Muscle layer of colon (tissue), 2 donors: ENCODE measurements around the gene FOXK1.
"Not testable (repeated sequence)": the region's sequence is repeated elsewhere in the genome, so short reads cannot be mapped to it uniquely, and the experiment has no call there.

Source experiments
- H3K27ac ChIP-seq: one replicate; pipeline ENCODE4 v1.7.0; 2013; ENCODE audit warnings: low read depth, mild to moderate bottlenecking, low read length, moderate library complexity
- H3K27me3 ChIP-seq, 2 donors: one replicate each; pipeline ENCODE4 v1.7.0; 2013; ENCODE audit warnings: low read length in 2 of 2, mild to moderate bottlenecking in 2 of 2; ENCODE audit not compliant: insufficient read depth in 2 of 2, control insufficient read depth in 1 of 2
- H3K36me3 ChIP-seq: one replicate; pipeline ENCODE4 v1.7.0; 2013; ENCODE audit warnings: mild to moderate bottlenecking, low read length; ENCODE audit not compliant: insufficient read depth
- H3K4me1 ChIP-seq: one replicate; pipeline ENCODE4 v1.7.0; 2013; ENCODE audit warnings: mild to moderate bottlenecking, low read length; ENCODE audit not compliant: insufficient read depth
- H3K4me3 ChIP-seq, 2 donors: one replicate each; pipeline ENCODE4 v1.7.0; 2013; ENCODE audit warnings: low read length in 2 of 2, low read depth in 1 of 2, mild to moderate bottlenecking in 1 of 2, moderate library complexity in 1 of 2
- H3K9ac ChIP-seq: one replicate; pipeline ENCODE4 v1.7.0; 2013; ENCODE audit warnings: low read length
- H3K9me3 ChIP-seq: one replicate; pipeline ENCODE4 v1.7.0; 2013; ENCODE audit warnings: mild to moderate bottlenecking, low read length
- donor health status: abdominal sarcoma.
- donor health status: Adenocarcinoma of cecum.

Gene FOXK1

GRCh38 chr7:4689668-4690067 lies 7.6 kb downstream of the FOXK1 start:
- H3K4me3 ChIP-seq = peak overlapping the region in 1 of 2 donors; percentile 53
- no peak overlapping the region for H3K27ac ChIP-seq
- no peaks in the 10 kb centered on the region for H3K36me3 ChIP-seq
- H3K9ac ChIP-seq = peak overlapping the region; percentile 25
- H3K27me3 ChIP-seq = no peaks in the 10 kb centered on the region
- no peaks in the 10 kb centered on the region for H3K9me3 ChIP-seq
- peaks cover 69% of the 10 kb centered on the region for H3K4me1 ChIP-seq

- Histone ChIP-seq H3K4me3 (no peak overlapping the region), H3K27ac (peak overlapping the region; percentile 5), H3K9me3 (no peaks in the 10 kb centered on the region), H3K27me3 (no peaks in the 10 kb centered on the region), H3K4me1 (peaks cover 74% of the 10 kb centered on the region), H3K36me3 (no peaks in the 10 kb centered on the region), H3K9ac (no peak overlapping the region)
These were observed 9.1 kb downstream of the FOXK1 start for GRCh38 chr7:4690953-4691856.

- H3K9me3 ChIP-seq = no peaks in the 10 kb centered on the region
- H3K4me1 ChIP-seq = peaks cover 72% of the 10 kb centered on the region
- no peak overlapping the region for H3K9ac ChIP-seq
These were observed 10.0 kb downstream of the FOXK1 start for GRCh38 chr7:4692055-4692454.

GRCh38 chr7:4692622-4693021 lies 10.5 kb downstream of the FOXK1 start:
- not testable (repeated sequence) for H3K4me3 ChIP-seq, H3K36me3 ChIP-seq, H3K27me3 ChIP-seq, H3K9ac ChIP-seq, H3K27ac ChIP-seq, H3K9me3 ChIP-seq
- peaks cover 68% of the 10 kb centered on the region for H3K4me1 ChIP-seq

More at GRCh38 chr7:4692055-4692454, 10.0 kb downstream of the FOXK1 start:
- Histone ChIP-seq H3K36me3 (no peaks in the 10 kb centered on the region), H3K27ac (peak overlapping the region; percentile 7), H3K4me3 (no peak overlapping the region), H3K27me3 (no peaks in the 10 kb centered on the region)

GRCh38 chr7:4693152-4693551 lies 11.1 kb downstream of the FOXK1 start:
- Histone ChIP-seq H3K27ac (no peak overlapping the region), H3K4me3 (no peak overlapping the region), H3K4me1 (peaks cover 68% of the 10 kb centered on the region), H3K27me3 (no peaks in the 10 kb centered on the region), H3K9ac (no peak overlapping the region), H3K9me3 (no peaks in the 10 kb centered on the region), H3K36me3 (no peaks in the 10 kb centered on the region)

- no peaks in the 10 kb centered on the region for H3K9me3 ChIP-seq
- no peak overlapping the region for H3K9ac ChIP-seq
- peaks cover 68% of the 10 kb centered on the region for H3K4me1 ChIP-seq
- H3K4me3 ChIP-seq = no peak overlapping the region
- no peaks in the 10 kb centered on the region for H3K36me3 ChIP-seq
- no peak overlapping the region for H3K27ac ChIP-seq
- H3K27me3 ChIP-seq = no peaks in the 10 kb centered on the region
These were observed 11.7 kb downstream of the FOXK1 start for GRCh38 chr7:4693749-4694148.

GRCh38 chr7:4694305-4694704 lies 12.2 kb downstream of the FOXK1 start:
- Histone ChIP-seq H3K4me1 (peaks cover 65% of the 10 kb centered on the region), H3K9ac (peak overlapping the region; percentile 55), H3K27me3 (no peaks in the 10 kb centered on the region), H3K27ac (peak overlapping the region; percentile 88), H3K4me3 (no peak overlapping the region), H3K36me3 (no peaks in the 10 kb centered on the region), H3K9me3 (no peaks in the 10 kb centered on the region)

- peaks cover 56% of the 10 kb centered on the region for H3K4me1 ChIP-seq
- no peaks in the 10 kb centered on the region for H3K36me3 ChIP-seq
- no peak overlapping the region for H3K4me3 ChIP-seq
- no peak overlapping the region for H3K9ac ChIP-seq
- H3K9me3 ChIP-seq = no peaks in the 10 kb centered on the region
- H3K27me3 ChIP-seq = no peaks in the 10 kb centered on the region
- H3K27ac ChIP-seq = no peak overlapping the region
These were observed 16.7 kb downstream of the FOXK1 start for GRCh38 chr7:4698707-4699275.

GRCh38 chr7:4699841-4700240 lies 17.7 kb downstream of the FOXK1 start:
- H3K36me3 ChIP-seq = no peaks in the 10 kb centered on the region
- H3K27me3 ChIP-seq = no peaks in the 10 kb centered on the region
- no peak overlapping the region for H3K4me3 ChIP-seq
- no peaks in the 10 kb centered on the region for H3K9me3 ChIP-seq
- H3K9ac ChIP-seq = no peak overlapping the region
- peaks cover 49% of the 10 kb centered on the region for H3K4me1 ChIP-seq
- peak overlapping the region; percentile 19 for H3K27ac ChIP-seq

- Histone ChIP-seq H3K27me3 (no peaks in the 10 kb centered on the region), H3K4me1 (peaks cover 49% of the 10 kb centered on the region), H3K4me3 (no peak overlapping the region), H3K27ac (peak overlapping the region; percentile 42), H3K9ac (no peak overlapping the region), H3K9me3 (no peaks in the 10 kb centered on the region), H3K36me3 (no peaks in the 10 kb centered on the region)
These were observed 18.6 kb downstream of the FOXK1 start for GRCh38 chr7:4700577-4701235.

GRCh38 chr7:4702961-4703512 lies 20.9 kb downstream of the FOXK1 start:
- H3K9me3 ChIP-seq = no peaks in the 10 kb centered on the region
- H3K36me3 ChIP-seq = no peaks in the 10 kb centered on the region
- no peak overlapping the region for H3K27ac ChIP-seq
- H3K4me3 ChIP-seq = no peak overlapping the region
- peaks cover 61% of the 10 kb centered on the region for H3K4me1 ChIP-seq
- no peaks in the 10 kb centered on the region for H3K27me3 ChIP-seq
- H3K9ac ChIP-seq = no peak overlapping the region
